B cell (primary cell): ENCODE results near the gene TXK.

Experiments
- CTCF ChIP-seq: fragments of 200-600 bp; IDR thresholded peaks from one replicate; pipeline ENCODE4 v1.8.0; 2022; ENCODE audit warnings: antibody characterized with exemption, mild to moderate bottlenecking
- EZH2 ChIP-seq: IDR thresholded peaks from 2 replicates; pipeline ENCODE4 v1.6.1; 2012; ENCODE audit warnings: borderline replicate concordance, low read depth, mild to moderate bottlenecking, moderate library complexity, low read length; ENCODE audit not compliant: insufficient read depth, poor library complexity, severe bottlenecking

- no peak for TF ChIP-seq CTCF
- TF ChIP-seq EZH2 = no peak
Observed at GRCh38 chr4:48039561-48039960, 94.5 kb downstream of the TXK start.
